Endothelial cell (in vitro differentiated cells): ENCODE measurements around the gene ZFAND3. TPM values are rescaled to one million over a fixed set of nuclear protein-coding genes. Genes with fewer than 3 reads are reported as not detected.

Source experiments
- DNase-seq: peaks from one replicate; pipeline ENCODE4 v3.0.0; 2021; ENCODE audit warnings: low spot score
- H3K27ac Mint-ChIP-seq: one replicate; pipeline ENCODE4 v1.8.0; 2021; ENCODE audit warnings: mixed read lengths, inconsistent platforms; ENCODE audit not compliant: unreplicated experiment
- H3K27me3 Mint-ChIP-seq: one replicate; pipeline ENCODE4 v1.8.0; 2021; ENCODE audit warnings: mild to moderate bottlenecking, moderate library complexity, mixed read lengths, inconsistent platforms; ENCODE audit not compliant: unreplicated experiment
- H3K36me3 Mint-ChIP-seq: one replicate; pipeline ENCODE4 v1.8.0; 2021; ENCODE audit warnings: mild to moderate bottlenecking, low read depth, mixed read lengths, inconsistent platforms; ENCODE audit not compliant: unreplicated experiment
- H3K4me1 Mint-ChIP-seq: one replicate; pipeline ENCODE4 v1.8.0; 2021; ENCODE audit warnings: mild to moderate bottlenecking, mixed read lengths, inconsistent platforms; ENCODE audit not compliant: unreplicated experiment
- H3K4me3 Mint-ChIP-seq: one replicate; pipeline ENCODE4 v1.8.0; 2021; ENCODE audit warnings: mild to moderate bottlenecking, mixed read lengths, inconsistent platforms; ENCODE audit not compliant: unreplicated experiment
- H3K9me3 Mint-ChIP-seq: one replicate; pipeline ENCODE4 v1.8.0; 2021; ENCODE audit warnings: mixed read lengths, inconsistent platforms; ENCODE audit not compliant: unreplicated experiment
- total RNA-seq: library from RNA; stranded (reverse); fragmentation: NEBNext Ultra II Directional; extraction: Animal tissue kit (Norgen Biotek cat#: 25700); gene quantifications from one replicate; pipeline ENCODE4 v1.2.1, GENCODE V29; 2021; ENCODE audit not compliant: unreplicated experiment
- TF ChIP-seq, protein P1 (sequence below): fragments of 200-600 bp; sonication (generic); IDR thresholded peaks from one replicate; pipeline ENCODE4 v1.5.0; 2021; ENCODE audit warnings: antibody characterized with exemption; ENCODE audit not compliant: unreplicated experiment

The ZFAND3 gene
- total RNA-seq, 1 donor from 2014 or later: 96.3 TPM

GRCh38 chr6:38177882-38178583 lies 358.5 kb downstream of the ZFAND3 start:
- Mint-ChIP-seq H3K36me3 (peaks cover 3% of the 10 kb centered on the region), H3K27ac (no peak overlapping the region), H3K4me3 (no peak overlapping the region), H3K4me1 (peaks cover 15% of the 10 kb centered on the region), H3K27me3 (peaks cover 9% of the 10 kb centered on the region), H3K9me3 (no peaks in the 10 kb centered on the region)
- DNase-seq: no peak
- TF ChIP-seq, protein P1, sequence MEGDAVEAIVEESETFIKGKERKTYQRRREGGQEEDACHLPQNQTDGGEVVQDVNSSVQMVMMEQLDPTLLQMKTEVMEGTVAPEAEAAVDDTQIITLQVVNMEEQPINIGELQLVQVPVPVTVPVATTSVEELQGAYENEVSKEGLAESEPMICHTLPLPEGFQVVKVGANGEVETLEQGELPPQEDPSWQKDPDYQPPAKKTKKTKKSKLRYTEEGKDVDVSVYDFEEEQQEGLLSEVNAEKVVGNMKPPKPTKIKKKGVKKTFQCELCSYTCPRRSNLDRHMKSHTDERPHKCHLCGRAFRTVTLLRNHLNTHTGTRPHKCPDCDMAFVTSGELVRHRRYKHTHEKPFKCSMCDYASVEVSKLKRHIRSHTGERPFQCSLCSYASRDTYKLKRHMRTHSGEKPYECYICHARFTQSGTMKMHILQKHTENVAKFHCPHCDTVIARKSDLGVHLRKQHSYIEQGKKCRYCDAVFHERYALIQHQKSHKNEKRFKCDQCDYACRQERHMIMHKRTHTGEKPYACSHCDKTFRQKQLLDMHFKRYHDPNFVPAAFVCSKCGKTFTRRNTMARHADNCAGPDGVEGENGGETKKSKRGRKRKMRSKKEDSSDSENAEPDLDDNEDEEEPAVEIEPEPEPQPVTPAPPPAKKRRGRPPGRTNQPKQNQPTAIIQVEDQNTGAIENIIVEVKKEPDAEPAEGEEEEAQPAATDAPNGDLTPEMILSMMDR: no peak

GRCh38 chr6:38178584-38178886 lies 359.0 kb downstream of the ZFAND3 start:
- TF ChIP-seq, protein P1: no peak
- H3K4me1 Mint-ChIP-seq: peaks cover 15% of the 10 kb centered on the region
- no peak overlapping the region for H3K4me3 Mint-ChIP-seq
- DNase-seq: no peak
- no peaks in the 10 kb centered on the region for H3K9me3 Mint-ChIP-seq
- peaks cover 3% of the 10 kb centered on the region for H3K36me3 Mint-ChIP-seq
- H3K27me3 Mint-ChIP-seq: peaks cover 9% of the 10 kb centered on the region
- no peak overlapping the region for H3K27ac Mint-ChIP-seq

- peaks cover 15% of the 10 kb centered on the region for H3K4me1 Mint-ChIP-seq
- DNase-seq: no peak
- H3K27ac Mint-ChIP-seq: no peak overlapping the region
- no peaks in the 10 kb centered on the region for H3K9me3 Mint-ChIP-seq
- H3K4me3 Mint-ChIP-seq: no peak overlapping the region
- H3K36me3 Mint-ChIP-seq: peaks cover 3% of the 10 kb centered on the region
- peaks cover 9% of the 10 kb centered on the region for H3K27me3 Mint-ChIP-seq
- TF ChIP-seq, protein P1: no peak
Measured at GRCh38 chr6:38179300-38179699, 359.8 kb downstream of the ZFAND3 start.

GRCh38 chr6:38179794-38180430 lies 360.4 kb downstream of the ZFAND3 start:
- Mint-ChIP-seq H3K4me1 (peaks cover 15% of the 10 kb centered on the region), H3K27ac (no peak overlapping the region), H3K36me3 (no peaks in the 10 kb centered on the region), H3K9me3 (no peaks in the 10 kb centered on the region), H3K4me3 (no peak overlapping the region), H3K27me3 (peaks cover 9% of the 10 kb centered on the region)
- no peak for DNase-seq
- TF ChIP-seq, protein P1: no peak

- Mint-ChIP-seq H3K9me3 (no peaks in the 10 kb centered on the region), H3K27ac (no peak overlapping the region), H3K4me1 (peaks cover 15% of the 10 kb centered on the region)
Measured at GRCh38 chr6:38180586-38180985, 361.1 kb downstream of the ZFAND3 start.

More at GRCh38 chr6:38180586-38180985, 361.1 kb downstream of the ZFAND3 start:
- DNase-seq: no peak
- peaks cover 4% of the 10 kb centered on the region for H3K27me3 Mint-ChIP-seq
- TF ChIP-seq, protein P1: no peak
- H3K36me3 Mint-ChIP-seq: no peaks in the 10 kb centered on the region
- peak overlapping the region; percentile 40 for H3K4me3 Mint-ChIP-seq
